PC-3 (cell line): ENCODE measurements around the gene DPM2. TPM values are rescaled to one million over a fixed set of nuclear protein-coding genes. Genes with fewer than 3 reads are reported as not detected.
A peak's percentile ranks its signal among the peaks of the same experiment; 100 is the strongest.

Experiments
- ATAC-seq: fragments of 200-7000 bp; cut with Tn5 transposase; 2 replicates; pipeline ENCODE4 v1.9.1; 2020; ENCODE audit warnings: mild to moderate bottlenecking, moderate library complexity
- BruUV-seq: library from RNA; stranded (reverse); fragments of 400-500 nt; replicated peaks from 2 replicates; lab custom pipeline; 2021; lab: Mats Ljungman, UMichigan
- CTCF ChIA-PET: fragments of 300-600 bp; sonication (Branson Sonifier 250); formaldehyde crosslinking; loops from one replicate; lab custom pipeline; 2022; ENCODE audit warnings: antibody characterized with exemption; lab: Charles Lee
- POLR2A ChIA-PET: fragments of 300-600 bp; sonication (Branson Sonifier 250); formaldehyde crosslinking; loops from one replicate; lab custom pipeline; 2022; ENCODE audit warnings: antibody characterized with exemption; ENCODE audit not compliant: unreplicated experiment; lab: Charles Lee
- DNase-seq: peaks from one replicate; pipeline ENCODE4 v3.0.0-alpha.2; 2015
- H2AFZ ChIP-seq: fragments of 300-600 bp; sonication (generic); 2 replicates; pipeline ENCODE4 v1.6.0; 2016; ENCODE audit warnings: antibody characterized with exemption, low read length
- H3F3A ChIP-seq: fragments of 300-600 bp; sonication (generic); one replicate; pipeline ENCODE4 v1.6.0; 2017; ENCODE audit warnings: antibody characterized with exemption, low read length, control low read depth, mild to moderate bottlenecking; ENCODE audit not compliant: unreplicated experiment
- H3K27ac ChIP-seq: fragments of 300-600 bp; sonication (generic); 2 replicates; pipeline ENCODE4 v1.5.1; 2016; ENCODE audit warnings: mild to moderate bottlenecking, low read length
- H3K27me3 ChIP-seq: fragments of 300-600 bp; sonication (generic); 2 replicates; pipeline ENCODE4 v1.6.1; 2016; ENCODE audit warnings: low read length, mixed read lengths
- H3K36me3 ChIP-seq: fragments of 300-600 bp; sonication (generic); 2 replicates; pipeline ENCODE4 v1.6.1; 2016; ENCODE audit warnings: low read depth, mixed run types, low read length, mixed read lengths
- H3K4me1 ChIP-seq: fragments of 300-600 bp; sonication (generic); 2 replicates; pipeline ENCODE4 v1.5.1; 2016; ENCODE audit warnings: low read length; ENCODE audit not compliant: insufficient read depth
- H3K4me2 ChIP-seq: fragments of 300-600 bp; sonication (generic); 2 replicates; pipeline ENCODE4 v1.6.0; 2016; ENCODE audit warnings: low read length
- H3K4me3 ChIP-seq: fragments of 300-600 bp; sonication (generic); 2 replicates; pipeline ENCODE4 v1.5.1; 2016; ENCODE audit warnings: mild to moderate bottlenecking, low read length, mixed read lengths
- H3K79me2 ChIP-seq: fragments of 300-600 bp; sonication (generic); 2 replicates; pipeline ENCODE4 v1.6.1; 2017; ENCODE audit warnings: low read length, mixed read lengths
- H3K9ac ChIP-seq: fragments of 300-600 bp; sonication (generic); 2 replicates; pipeline ENCODE4 v1.6.0; 2016; ENCODE audit warnings: mild to moderate bottlenecking, low read length
- H3K9me2 ChIP-seq: fragments of 300-600 bp; sonication (generic); replicated peaks from 2 replicates; pipeline ENCODE4 v1.6.1; 2016; ENCODE audit warnings: mixed run types, low read length, mixed read lengths
- H3K9me3 ChIP-seq: fragments of 300-600 bp; sonication (generic); 2 replicates; pipeline ENCODE4 v1.6.1; 2016; ENCODE audit warnings: low read length, mixed read lengths
- H4K20me1 ChIP-seq: fragments of 300-600 bp; sonication (generic); 2 replicates; pipeline ENCODE4 v1.6.1; 2016; ENCODE audit warnings: low read length, mixed read lengths
- EZH2 ChIP-seq: fragments of 300-600 bp; sonication (generic); IDR thresholded peaks from one replicate; pipeline ENCODE4 v1.6.1; 2017; ENCODE audit warnings: antibody characterized with exemption, mild to moderate bottlenecking, low read length; ENCODE audit not compliant: unreplicated experiment
- EZH2phosphoT487 ChIP-seq: fragments of 300-600 bp; sonication (generic); IDR thresholded peaks from 2 replicates; pipeline ENCODE4 v1.6.1; 2018; ENCODE audit warnings: mild to moderate bottlenecking, antibody characterized with exemption, low read length, borderline replicate concordance
- intact Hi-C: fragments of 100-400 bp; cut with micrococcal nuclease; formaldehyde crosslinking; loops from 2 replicates; pipeline ENCODE4 v1.9.0; 2023
- total RNA-seq: library from RNA; depleted of rRNA; stranded (reverse); fragments of >200 nt; gene quantifications from 2 replicates; pipeline ENCODE4 v1.2.3, GENCODE V29; 2014
- TF ChIP-seq, protein P1 (sequence below): fragments of 300-600 bp; sonication (generic); conservative IDR thresholded peaks from 2 replicates; pipeline ENCODE4 v1.5.1; 2017; ENCODE audit warnings: antibody characterized with exemption, low read depth, mild to moderate bottlenecking, low read length

Gene DPM2
- total RNA-seq, 1 experiment from 2014 or later, result 33.0 TPM

DNA sequence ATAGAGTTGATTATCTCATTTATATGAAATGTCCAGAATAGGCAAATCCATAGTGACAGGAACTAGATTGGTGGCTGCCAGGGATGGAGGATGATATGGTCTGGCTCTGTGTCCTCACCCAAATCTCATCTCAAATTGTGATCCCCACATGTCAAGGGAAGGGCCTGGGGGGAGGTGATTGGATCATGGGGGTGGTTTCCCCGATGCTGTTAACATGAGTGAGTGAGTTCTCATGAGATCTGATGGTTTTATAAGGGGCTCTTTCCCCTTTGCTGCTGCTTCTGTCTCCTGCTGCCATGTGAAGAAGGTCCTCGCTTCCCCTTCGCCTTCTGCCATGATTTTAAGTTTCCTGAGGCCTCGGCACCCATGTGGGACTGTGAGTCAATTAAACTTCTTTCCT, 21.7 kb upstream of the DPM2 start:
- Histone ChIP-seq H3K9me3 (no peaks in the 10 kb centered on the region), H2AFZ (no peak overlapping the region), H3K79me2 (peaks cover 66% of the 10 kb centered on the region), H3K36me3 (peaks cover 3% of the 10 kb centered on the region; the same call in 1 of the 2 replicates), H3K4me1 (peaks cover 15% of the 10 kb centered on the region), H3K27ac (no peak overlapping the region), H4K20me1 (no peaks in the 10 kb centered on the region), H3K4me2 (no peak overlapping the region), H3K9ac (no peak overlapping the region), H3K4me3 (no peak overlapping the region), H3F3A (no peaks in the 10 kb centered on the region), H3K27me3 (no peaks in the 10 kb centered on the region), H3K9me2 (no peaks in the 10 kb centered on the region)
- POLR2A ChIA-PET, result no interaction called here
- BruUV-seq, result no TSS peak
- intact Hi-C loops, result loop anchor here (5.0 kb wide), 1 partner anchor 78 kb away; no protein-coding TSS in a partner anchor
- no peak for DNase-seq
- no peak for TF ChIP-seq EZH2phosphoT487
- TF ChIP-seq, protein P1, sequence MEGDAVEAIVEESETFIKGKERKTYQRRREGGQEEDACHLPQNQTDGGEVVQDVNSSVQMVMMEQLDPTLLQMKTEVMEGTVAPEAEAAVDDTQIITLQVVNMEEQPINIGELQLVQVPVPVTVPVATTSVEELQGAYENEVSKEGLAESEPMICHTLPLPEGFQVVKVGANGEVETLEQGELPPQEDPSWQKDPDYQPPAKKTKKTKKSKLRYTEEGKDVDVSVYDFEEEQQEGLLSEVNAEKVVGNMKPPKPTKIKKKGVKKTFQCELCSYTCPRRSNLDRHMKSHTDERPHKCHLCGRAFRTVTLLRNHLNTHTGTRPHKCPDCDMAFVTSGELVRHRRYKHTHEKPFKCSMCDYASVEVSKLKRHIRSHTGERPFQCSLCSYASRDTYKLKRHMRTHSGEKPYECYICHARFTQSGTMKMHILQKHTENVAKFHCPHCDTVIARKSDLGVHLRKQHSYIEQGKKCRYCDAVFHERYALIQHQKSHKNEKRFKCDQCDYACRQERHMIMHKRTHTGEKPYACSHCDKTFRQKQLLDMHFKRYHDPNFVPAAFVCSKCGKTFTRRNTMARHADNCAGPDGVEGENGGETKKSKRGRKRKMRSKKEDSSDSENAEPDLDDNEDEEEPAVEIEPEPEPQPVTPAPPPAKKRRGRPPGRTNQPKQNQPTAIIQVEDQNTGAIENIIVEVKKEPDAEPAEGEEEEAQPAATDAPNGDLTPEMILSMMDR, result no peak
- TF ChIP-seq EZH2, result no peak
- CTCF ChIA-PET, result no interaction called here
- ATAC-seq, result no peak

DNA sequence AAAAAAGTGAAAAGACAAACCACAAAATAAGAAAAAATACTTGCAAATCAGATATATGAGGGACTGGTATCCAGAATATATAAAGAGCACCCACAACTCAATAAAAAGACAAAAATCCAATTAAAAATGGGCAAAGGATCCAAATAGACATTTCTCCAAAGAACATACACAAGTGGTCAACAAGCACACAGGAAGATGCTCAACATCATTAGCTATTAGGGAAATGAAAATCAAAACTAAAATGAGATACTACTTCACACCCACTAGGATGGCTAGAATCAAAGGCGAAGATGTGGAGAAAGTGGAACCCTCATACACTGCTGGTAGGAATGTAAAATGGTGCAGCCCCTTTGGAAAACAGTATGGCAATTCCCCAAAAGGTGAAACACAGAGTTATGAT, 21.1 kb upstream of the DPM2 start:
- H3K36me3 ChIP-seq, result peaks cover 3% of the 10 kb centered on the region; the same call in 1 of the 2 replicates
- DNase-seq, result no peak
- BruUV-seq, result no TSS peak
- no peaks in the 10 kb centered on the region for H3K9me3 ChIP-seq
- H3K79me2 ChIP-seq, result peaks cover 66% of the 10 kb centered on the region
- ATAC-seq, result no peak
- no peak overlapping the region for H2AFZ ChIP-seq
- no peak overlapping the region for H3K27ac ChIP-seq
- no peaks in the 10 kb centered on the region for H3K27me3 ChIP-seq
- no peaks in the 10 kb centered on the region for H3F3A ChIP-seq
- no peak overlapping the region for H3K9ac ChIP-seq
- no peak overlapping the region for H3K4me2 ChIP-seq
- TF ChIP-seq, protein P1, result no peak
- no peak for TF ChIP-seq EZH2phosphoT487
- no peak for TF ChIP-seq EZH2
- no peaks in the 10 kb centered on the region for H3K9me2 ChIP-seq
- CTCF ChIA-PET, result no interaction called here
- peaks cover 15% of the 10 kb centered on the region for H3K4me1 ChIP-seq
- H3K4me3 ChIP-seq, result no peak overlapping the region
- intact Hi-C loops, result loop anchor here (5.0 kb wide), 1 partner anchor 79 kb away; no protein-coding TSS in a partner anchor
- no peaks in the 10 kb centered on the region for H4K20me1 ChIP-seq
- POLR2A ChIA-PET, result no interaction called here

DNA sequence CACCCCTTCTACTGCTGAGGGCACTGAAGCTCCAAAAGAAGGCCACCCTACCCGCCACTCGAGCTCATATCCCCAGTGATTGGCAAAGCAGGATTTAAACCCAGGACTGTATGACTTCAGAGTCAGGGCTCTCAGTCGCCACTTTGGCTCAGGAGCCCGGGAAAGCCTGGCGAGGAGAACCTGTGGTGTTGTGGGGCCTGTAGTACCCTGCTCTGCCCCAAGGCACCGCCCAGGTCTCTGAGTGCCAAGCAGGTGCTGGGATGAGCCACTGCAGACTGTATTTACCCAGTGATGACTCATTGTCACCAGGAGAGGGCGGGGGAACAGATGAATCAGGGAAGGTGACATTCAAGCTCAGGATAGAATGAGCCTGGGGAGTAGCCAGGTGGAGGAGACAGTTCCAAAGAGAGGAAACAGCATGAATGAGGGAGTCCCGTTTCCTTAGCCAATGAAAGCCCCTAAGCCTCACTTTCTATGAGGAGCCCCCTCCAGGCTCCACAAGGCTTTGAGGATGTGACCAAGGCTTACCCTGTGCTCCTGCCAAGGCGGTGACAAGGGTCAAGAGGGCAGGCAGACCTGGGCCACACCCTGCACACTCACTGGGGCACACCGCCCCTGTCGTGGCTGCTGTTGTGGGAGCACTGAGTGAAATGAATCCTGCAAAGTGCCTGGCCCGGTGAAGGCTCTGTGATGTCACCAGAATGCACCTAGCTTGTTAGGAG, 17.8 kb upstream of the DPM2 start:
- H3K27me3 ChIP-seq, result no peaks in the 10 kb centered on the region
- ChIA-PET CTCF (interaction anchor here (0.6 to 1.2 kb wide), 3 partner anchors 26 to 162 kb away, joined by 3 to 4 read pairs (median 4); no protein-coding TSS in a partner anchor), POLR2A (interaction anchor here (0.6 kb wide), 1 partner anchor 160 kb away, joined by 3 read pairs; no protein-coding TSS in a partner anchor)
- no peak for TF ChIP-seq EZH2
- TF ChIP-seq, protein P1, result peak; percentile 20; the same call in 1 of the 2 replicates
- peak overlapping the region; percentile 37; the same call in 1 of the 2 replicates for H2AFZ ChIP-seq
- H3F3A ChIP-seq, result no peaks in the 10 kb centered on the region
- no peaks in the 10 kb centered on the region for H3K9me3 ChIP-seq
- no peaks in the 10 kb centered on the region for H3K9me2 ChIP-seq
- peak overlapping the region; percentile 44 for H3K4me3 ChIP-seq
- DNase-seq (peak; percentile 95), ATAC-seq (peak; percentile 98)
- peak overlapping the region; percentile 93 for H3K27ac ChIP-seq
- peaks cover 22% of the 10 kb centered on the region for H3K4me1 ChIP-seq
- peak overlapping the region; percentile 80 for H3K4me2 ChIP-seq
- BruUV-seq, result no TSS peak
- peaks cover 50% of the 10 kb centered on the region for H3K79me2 ChIP-seq
- H3K9ac ChIP-seq, result peak overlapping the region; percentile 35
- H3K36me3 ChIP-seq, result peaks cover 3% of the 10 kb centered on the region; the same call in 1 of the 2 replicates
- no peaks in the 10 kb centered on the region for H4K20me1 ChIP-seq
- intact Hi-C loops, result loop anchor here (5.0 kb wide), 1 partner anchor 82 kb away; no protein-coding TSS in a partner anchor
